CD4-positive, alpha-beta memory T cell (primary cell): Measurements from ENCODE around the gene MAGI2. TPM values are rescaled to one million over a fixed set of nuclear protein-coding genes. Genes with fewer than 3 reads are reported as not detected.

Experiments used
- CTCF ChIA-PET: fragments of 350-600 bp; sonication (Branson Sonifier 250); formaldehyde crosslinking; loops from one replicate; lab custom pipeline; 2021; ENCODE audit warnings: inconsistent platforms; ENCODE audit not compliant: partially characterized antibody; lab: Charles Lee
- POLR2A ChIA-PET: fragments of 350-600 bp; sonication (Branson Sonifier 250); formaldehyde crosslinking; loops from one replicate; lab custom pipeline; 2021; ENCODE audit not compliant: partially characterized antibody; lab: Charles Lee
- DNase-seq, 5 donors: peaks; one replicate each; pipeline versions ENCODE4 v3.0.0 to v3.0.0-alpha.2; 2020 to 2022; ENCODE audit warnings: mixed read lengths in 1 of 5
- H3K27ac ChIP-seq: one replicate; pipeline ENCODE4 v1.7.0; 2013; ENCODE audit warnings: low read depth, low read length
- H3K27me3 ChIP-seq: 2 replicates; pipeline ENCODE4 v1.7.0; 2013; ENCODE audit warnings: mild to moderate bottlenecking, low read length, moderate library complexity; ENCODE audit not compliant: insufficient read depth
- H3K36me3 ChIP-seq: 2 replicates; pipeline ENCODE4 v1.7.0; 2013; ENCODE audit warnings: mild to moderate bottlenecking, low read length, moderate library complexity; ENCODE audit not compliant: insufficient read depth
- H3K4me1 ChIP-seq: 2 replicates; pipeline ENCODE4 v1.7.0; 2013; ENCODE audit warnings: mild to moderate bottlenecking, low read length, moderate library complexity; ENCODE audit not compliant: insufficient read depth
- H3K4me3 ChIP-seq, 2 donors: one replicate each; pipeline ENCODE4 v1.7.0; 2013; ENCODE audit warnings: low read length in 2 of 2, mild to moderate bottlenecking in 1 of 2
- H3K9me3 ChIP-seq, 2 donors: one replicate each; pipeline ENCODE4 v1.7.0; 2013; ENCODE audit warnings: low read length in 2 of 2, control low read depth in 1 of 2; ENCODE audit not compliant: control insufficient read depth in 1 of 2
- H3K27ac Mint-ChIP-seq, 7 donors: one replicate each; pipeline ENCODE4 v1.8.0; 2020 to 2021; ENCODE audit warnings: mixed read lengths in 7 of 7, mild to moderate bottlenecking in 6 of 7, inconsistent platforms in 3 of 7, moderate library complexity in 3 of 7
- H3K27me3 Mint-ChIP-seq, 2 donors: one replicate each; pipeline ENCODE4 v1.8.0; 2020 to 2021; ENCODE audit warnings: mixed read lengths in 2 of 2
- H3K36me3 Mint-ChIP-seq, 2 donors: one replicate each; pipeline ENCODE4 v1.8.0; 2020 to 2021; ENCODE audit warnings: mixed read lengths in 2 of 2, inconsistent platforms in 1 of 2, mild to moderate bottlenecking in 1 of 2
- H3K4me1 Mint-ChIP-seq, 4 donors: one replicate each; pipeline ENCODE4 v1.8.0; 2020 to 2021; ENCODE audit warnings: mixed read lengths in 4 of 4, mild to moderate bottlenecking in 1 of 4
- H3K4me3 Mint-ChIP-seq, 8 donors: one replicate each; pipeline ENCODE4 v1.8.0; 2020 to 2021; ENCODE audit warnings: mixed read lengths in 8 of 8, mild to moderate bottlenecking in 7 of 8, moderate library complexity in 6 of 8, inconsistent platforms in 3 of 8
- H3K9me3 Mint-ChIP-seq, 8 donors: one replicate each; pipeline ENCODE4 v1.8.0; 2020 to 2021; ENCODE audit warnings: mixed read lengths in 8 of 8, mild to moderate bottlenecking in 5 of 8, inconsistent platforms in 3 of 8, moderate library complexity in 1 of 8
- intact Hi-C: fragments of 100-400 bp; cut with micrococcal nuclease; formaldehyde crosslinking; loops from one replicate; pipeline ENCODE4 v1.15.1; 2023
- polyA plus RNA-seq, 2 donors: library from polyadenylated mRNA; unstranded; fragments of 300-500 nt; fragmentation: Illumina TruSeq; gene quantifications; one replicate each; pipeline ENCODE4 v1.2.3, GENCODE V29; 2021
- total RNA-seq, 2 experiments: library from RNA; stranded (reverse); gene quantifications; one replicate each; pipeline ENCODE4 v1.2.3, GENCODE V29; 2021

The MAGI2 gene
- total and polyA plus RNA-seq, 4 experiments from 2014 or later, result 0.23 to 0.25 TPM; not detected in 2

GRCh38 chr7:78496096-78496630, 957.3 kb downstream of the MAGI2 start:
- CTCF ChIA-PET, result no interaction called here

GRCh38 chr7:78493401-78493800, 960.1 kb downstream of the MAGI2 start:
- Mint-ChIP-seq H3K27ac (no peak overlapping the region), H3K4me1 (no peaks in the 10 kb centered on the region), H3K9me3 (no peaks in the 10 kb centered on the region), H3K36me3 (no peaks in the 10 kb centered on the region), H3K27me3 (no peaks in the 10 kb centered on the region), H3K4me3 (no peak overlapping the region)
- Histone ChIP-seq H3K4me1 (no peaks in the 10 kb centered on the region), H3K9me3 (no peaks in the 10 kb centered on the region), H3K27me3 (no peaks in the 10 kb centered on the region), H3K4me3 (no peak overlapping the region), H3K27ac (no peak overlapping the region), H3K36me3 (no peaks in the 10 kb centered on the region)
- ChIA-PET POLR2A (no interaction called here), CTCF (no interaction called here)
- intact Hi-C loops, result no loop called here
- DNase-seq, result no peak

More at GRCh38 chr7:78496096-78496630, 957.3 kb downstream of the MAGI2 start:
- no peaks in the 10 kb centered on the region for H3K9me3 ChIP-seq
- H3K4me3 Mint-ChIP-seq, result no peak overlapping the region
- H3K4me3 ChIP-seq, result no peak overlapping the region
- H3K9me3 Mint-ChIP-seq, result peaks cover 0 to 3% (median 0%) of the 10 kb centered on the region in 8 donors
- intact Hi-C loops, result no loop called here
- no peaks in the 10 kb centered on the region for H3K4me1 Mint-ChIP-seq
- no peaks in the 10 kb centered on the region for H3K27me3 Mint-ChIP-seq
- no peaks in the 10 kb centered on the region for H3K4me1 ChIP-seq
- POLR2A ChIA-PET, result no interaction called here
- no peaks in the 10 kb centered on the region for H3K27me3 ChIP-seq
- H3K36me3 Mint-ChIP-seq, result no peaks in the 10 kb centered on the region
- H3K36me3 ChIP-seq, result no peaks in the 10 kb centered on the region
- H3K27ac Mint-ChIP-seq, result no peak overlapping the region
- no peak overlapping the region for H3K27ac ChIP-seq
- DNase-seq, result no peak

- Histone ChIP-seq H3K36me3 (no peaks in the 10 kb centered on the region), H3K4me1 (no peaks in the 10 kb centered on the region), H3K4me3 (no peak overlapping the region), H3K27me3 (no peaks in the 10 kb centered on the region), H3K27ac (no peak overlapping the region), H3K9me3 (no peaks in the 10 kb centered on the region)
- DNase-seq, result no peak
- Mint-ChIP-seq H3K4me1 (no peaks in the 10 kb centered on the region), H3K4me3 (no peak overlapping the region), H3K36me3 (no peaks in the 10 kb centered on the region), H3K9me3 (no peaks in the 10 kb centered on the region), H3K27me3 (no peaks in the 10 kb centered on the region), H3K27ac (no peak overlapping the region)
- intact Hi-C loops, result no loop called here
- POLR2A ChIA-PET, result no interaction called here
- CTCF ChIA-PET, result no interaction called here
These were observed 961.3 kb downstream of the MAGI2 start for GRCh38 chr7:78492146-78492545.

DNA sequence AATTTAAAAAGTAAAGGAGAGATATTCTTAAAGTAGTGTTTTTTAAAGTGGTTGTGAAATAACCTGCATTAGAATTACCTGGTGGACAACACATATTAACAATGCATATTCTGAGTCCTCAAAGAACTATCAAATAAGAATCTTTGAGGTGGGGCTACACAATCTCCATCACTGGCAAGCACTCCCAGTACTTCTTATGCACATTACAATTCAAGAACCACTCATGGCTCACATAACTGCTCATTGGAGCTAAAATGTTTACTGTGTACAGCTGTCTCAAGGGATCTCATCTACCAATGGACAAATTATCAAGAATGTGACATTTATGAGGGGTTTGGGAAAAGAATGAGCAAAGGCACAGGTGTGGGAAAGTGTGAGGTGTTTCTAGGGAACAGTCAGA, 962.9 kb downstream of the MAGI2 start:
- no peak overlapping the region for H3K4me3 Mint-ChIP-seq
- H3K36me3 Mint-ChIP-seq, result no peaks in the 10 kb centered on the region
- intact Hi-C loops, result no loop called here
- CTCF ChIA-PET, result no interaction called here
- POLR2A ChIA-PET, result no interaction called here
- Histone ChIP-seq H3K36me3 (no peaks in the 10 kb centered on the region), H3K4me3 (no peak overlapping the region), H3K27ac (no peak overlapping the region), H3K9me3 (no peaks in the 10 kb centered on the region), H3K4me1 (no peaks in the 10 kb centered on the region), H3K27me3 (no peaks in the 10 kb centered on the region)
- no peaks in the 10 kb centered on the region for H3K4me1 Mint-ChIP-seq
- DNase-seq, result no peak
- H3K27me3 Mint-ChIP-seq, result no peaks in the 10 kb centered on the region
- H3K9me3 Mint-ChIP-seq, result peaks cover 0 to 3% (median 0%) of the 10 kb centered on the region in 8 donors
- H3K27ac Mint-ChIP-seq, result no peak overlapping the region

DNA sequence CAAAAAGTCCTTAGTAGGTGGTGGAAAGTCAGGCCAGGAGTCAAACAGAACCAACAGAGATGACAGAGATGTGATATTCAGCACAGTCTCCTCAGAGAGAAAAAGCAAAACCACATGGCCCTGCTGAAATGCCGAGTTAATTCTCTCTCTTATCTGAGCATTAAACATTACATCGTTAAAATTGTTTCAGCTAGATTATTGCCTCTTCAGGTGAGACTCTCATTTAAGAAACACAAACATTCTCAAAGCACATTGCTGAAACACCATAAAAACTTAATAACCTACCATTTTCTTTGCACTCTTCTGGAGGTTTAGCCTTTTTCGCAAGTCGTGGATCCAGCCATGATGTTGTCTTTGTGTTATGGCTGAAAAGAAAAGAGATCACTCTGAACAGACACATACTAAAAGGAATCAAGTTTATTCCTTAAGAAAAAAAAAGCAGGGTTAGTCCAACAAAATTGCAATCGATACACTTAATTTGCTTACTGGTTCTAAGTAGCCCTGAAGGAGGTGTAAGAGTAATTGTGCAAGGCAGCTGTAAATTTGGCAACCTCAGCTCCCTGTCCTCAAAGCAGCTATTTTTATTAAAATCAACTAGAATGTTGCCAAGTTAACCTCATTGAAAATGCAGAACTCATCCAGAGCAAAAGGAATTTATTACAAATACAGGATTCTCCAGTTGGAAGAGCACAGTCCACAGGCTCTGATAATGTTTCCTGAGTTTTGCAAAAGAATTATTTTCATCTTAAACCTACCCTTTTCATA, 963.8 kb downstream of the MAGI2 start:
- Histone ChIP-seq H3K27me3 (no peaks in the 10 kb centered on the region), H3K9me3 (no peaks in the 10 kb centered on the region), H3K27ac (no peak overlapping the region), H3K4me3 (no peak overlapping the region), H3K36me3 (no peaks in the 10 kb centered on the region), H3K4me1 (no peaks in the 10 kb centered on the region)
- peaks cover 0 to 3% (median 0%) of the 10 kb centered on the region in 8 donors for H3K9me3 Mint-ChIP-seq
- intact Hi-C loops, result no loop called here
- H3K4me1 Mint-ChIP-seq, result no peaks in the 10 kb centered on the region
- DNase-seq, result no peak
- H3K4me3 Mint-ChIP-seq, result no peak overlapping the region
- no peaks in the 10 kb centered on the region for H3K27me3 Mint-ChIP-seq
- no peak overlapping the region for H3K27ac Mint-ChIP-seq
- ChIA-PET CTCF (interaction anchor here (1.3 kb wide), 1 partner anchor 9 kb away, joined by 3 read pairs; no protein-coding TSS in a partner anchor), POLR2A (no interaction called here)
- no peaks in the 10 kb centered on the region for H3K36me3 Mint-ChIP-seq

GRCh38 chr7:78487464-78487863, 966.0 kb downstream of the MAGI2 start:
- no peaks in the 10 kb centered on the region for H3K27me3 Mint-ChIP-seq
- POLR2A ChIA-PET, result no interaction called here
- Histone ChIP-seq H3K27me3 (no peaks in the 10 kb centered on the region), H3K4me3 (no peak overlapping the region), H3K4me1 (no peaks in the 10 kb centered on the region), H3K9me3 (no peaks in the 10 kb centered on the region), H3K36me3 (no peaks in the 10 kb centered on the region), H3K27ac (no peak overlapping the region)
- intact Hi-C loops, result no loop called here
- no peak overlapping the region for H3K4me3 Mint-ChIP-seq
- H3K27ac Mint-ChIP-seq, result no peak overlapping the region
- DNase-seq, result no peak
- CTCF ChIA-PET, result no interaction called here
- no peaks in the 10 kb centered on the region for H3K36me3 Mint-ChIP-seq
- H3K4me1 Mint-ChIP-seq, result no peaks in the 10 kb centered on the region
- peaks cover 0 to 3% (median 0%) of the 10 kb centered on the region in 8 donors for H3K9me3 Mint-ChIP-seq

- no peaks in the 10 kb centered on the region for H3K27me3 Mint-ChIP-seq
- H3K4me1 ChIP-seq, result no peaks in the 10 kb centered on the region
- no peaks in the 10 kb centered on the region for H3K36me3 ChIP-seq
- H3K9me3 ChIP-seq, result no peaks in the 10 kb centered on the region
- H3K4me3 Mint-ChIP-seq, result no peak overlapping the region
- no peak for DNase-seq
- no peaks in the 10 kb centered on the region for H3K4me1 Mint-ChIP-seq
- ChIA-PET POLR2A (no interaction called here), CTCF (no interaction called here)
- no peak overlapping the region for H3K27ac ChIP-seq
- no peaks in the 10 kb centered on the region for H3K27me3 ChIP-seq
- no peak overlapping the region for H3K4me3 ChIP-seq
- intact Hi-C loops, result no loop called here
- H3K9me3 Mint-ChIP-seq, result peaks cover 0 to 3% (median 0%) of the 10 kb centered on the region in 8 donors
- H3K27ac Mint-ChIP-seq, result no peak overlapping the region
- H3K36me3 Mint-ChIP-seq, result no peaks in the 10 kb centered on the region
These were observed 974.1 kb downstream of the MAGI2 start for GRCh38 chr7:78479348-78479747.
